ENCODE results near the gene PCNX2. TPM values are rescaled to one million over a fixed set of nuclear protein-coding genes. Genes with fewer than 3 reads are reported as not detected.
A peak's percentile ranks its signal among the peaks of the same experiment; 100 is the strongest.

The PCNX2 gene
- total RNA-seq, 1 experiment from 2014 or later, result 20.2 TPM

DNA sequence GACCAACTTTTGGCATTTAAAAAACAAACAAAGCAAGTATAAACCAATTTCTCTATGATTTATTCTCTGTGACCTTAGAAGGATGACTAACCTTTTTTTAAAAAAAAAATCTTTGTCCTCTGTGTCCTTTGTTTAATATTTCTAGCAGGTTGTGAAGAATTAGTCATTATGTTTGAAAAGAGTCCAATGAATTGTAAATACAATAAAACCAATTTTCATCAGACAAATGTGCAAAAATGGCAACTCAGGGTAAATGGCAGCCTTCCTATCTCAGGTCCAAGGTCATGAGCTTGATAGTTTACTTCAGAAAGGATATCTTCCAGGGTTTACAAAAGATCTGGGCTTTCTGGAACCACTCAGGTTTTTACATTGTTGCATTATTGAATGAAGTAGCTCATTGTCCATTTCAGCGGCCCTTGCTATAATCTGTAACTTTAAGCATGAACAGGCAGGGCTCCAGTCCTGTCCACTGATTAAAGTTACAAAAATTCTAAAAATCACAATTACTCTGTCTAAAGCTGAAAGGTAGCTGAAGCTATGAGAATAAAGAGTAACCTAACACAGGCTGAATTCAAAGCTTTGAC lies 20.3 kb upstream of the PCNX2 start:
- no peak for DNase-seq (ENCODE audit: low spot score)

DNA sequence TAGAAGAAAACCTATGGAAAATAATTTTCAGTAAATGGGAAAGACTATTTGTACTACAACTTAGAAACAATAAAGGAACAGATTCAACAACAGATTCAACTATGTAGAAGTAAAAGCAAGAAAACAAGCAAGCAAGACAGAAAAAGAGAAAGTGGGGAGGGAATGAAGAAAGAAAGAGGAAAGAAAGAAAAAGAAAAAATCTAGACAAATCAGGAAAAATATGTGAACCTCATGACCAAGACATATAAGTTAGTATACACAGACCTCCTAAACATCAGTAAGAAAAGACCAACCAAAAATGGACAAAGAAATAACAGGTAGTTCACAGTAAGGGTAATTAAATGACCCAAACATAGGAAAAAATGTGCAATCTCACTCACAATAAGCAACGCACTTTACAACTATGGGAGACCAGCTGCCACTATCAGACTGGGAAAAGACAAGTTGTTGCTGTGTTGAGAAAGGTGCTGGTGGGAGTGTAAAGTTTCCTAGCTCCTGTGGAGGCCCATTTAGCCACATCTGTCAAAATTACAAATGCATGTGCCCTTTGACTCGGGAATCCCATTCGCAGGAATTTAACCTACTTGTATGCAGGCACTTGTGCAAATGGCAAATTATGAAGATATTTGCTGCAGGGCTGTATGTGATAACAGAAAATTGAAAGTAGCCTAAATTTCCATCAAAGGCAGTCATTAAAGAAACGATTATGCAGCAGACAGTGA lies 18.1 kb upstream of the PCNX2 start:
- DNase-seq (ENCODE audit: low spot score), result no peak

DNA sequence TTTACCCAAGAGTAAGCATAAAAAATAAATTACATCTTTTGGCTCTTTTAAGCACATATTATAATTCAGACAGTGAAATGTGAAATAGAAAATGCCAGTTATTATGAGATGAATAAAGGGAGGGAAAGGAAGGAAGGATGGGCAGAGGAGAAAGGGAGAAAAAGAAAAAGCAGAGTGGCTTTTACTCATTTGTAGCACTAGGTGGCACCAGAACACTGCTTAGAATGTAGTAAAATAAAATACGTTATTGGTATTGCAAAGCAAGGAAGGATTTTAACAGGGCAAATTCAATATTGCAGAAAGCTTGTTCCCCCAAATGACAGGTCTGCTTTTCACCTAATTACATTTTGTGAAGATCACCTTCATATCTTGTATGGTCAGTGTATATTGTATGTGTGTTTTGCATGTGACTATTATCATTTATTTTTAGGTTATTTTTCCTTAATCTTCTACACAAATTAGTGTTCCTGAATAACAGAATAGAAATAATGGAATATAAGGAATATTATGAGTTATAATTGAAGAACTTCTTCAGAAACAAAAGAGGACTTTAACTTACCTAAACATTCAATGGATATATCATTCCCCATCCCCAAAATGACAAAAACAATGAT lies 9.1 kb upstream of the PCNX2 start:
- peak; percentile 45 for DNase-seq (ENCODE audit: low spot score)

DNA sequence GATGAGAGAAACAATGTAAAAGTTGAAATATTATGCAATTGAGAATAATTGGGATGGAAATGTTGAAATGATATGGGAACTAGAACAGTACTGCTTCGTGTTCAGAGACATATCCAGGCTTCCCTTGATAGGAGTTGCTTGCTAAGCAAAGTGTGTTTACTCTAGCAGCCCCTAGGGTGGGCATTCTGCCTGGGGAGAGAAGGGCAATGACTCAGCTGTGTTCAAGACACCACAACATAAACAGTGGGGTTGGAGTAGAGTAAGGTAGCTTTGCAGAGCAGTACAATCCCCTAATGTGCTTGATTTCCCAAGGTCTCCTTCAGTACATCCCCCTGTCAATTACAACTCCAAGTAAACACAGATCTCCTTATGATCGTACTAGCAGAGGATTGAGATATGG lies 4.8 kb upstream of the PCNX2 start:
- DNase-seq (ENCODE audit: low spot score), result no peak

DNA sequence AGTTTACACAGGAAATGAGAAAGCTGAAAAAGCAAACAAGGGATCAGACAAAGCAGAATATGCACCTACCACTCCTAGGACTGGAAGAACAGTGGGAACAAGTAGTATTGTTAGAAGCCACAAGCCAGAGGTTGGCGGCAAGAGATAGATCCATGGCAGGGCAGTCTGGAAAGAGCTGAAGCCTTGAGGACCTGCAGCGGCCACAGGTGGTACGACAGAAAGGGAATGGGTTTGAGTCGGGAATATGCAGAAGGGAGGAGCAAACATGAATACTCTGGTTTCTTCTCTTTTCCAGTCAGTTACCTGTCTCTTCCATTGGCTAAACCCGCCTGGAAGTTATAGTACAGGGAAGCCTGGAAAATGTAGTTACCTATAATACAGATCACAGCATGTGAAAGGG lies 3.9 kb upstream of the PCNX2 start:
- no peak for DNase-seq (ENCODE audit: low spot score)

DNA sequence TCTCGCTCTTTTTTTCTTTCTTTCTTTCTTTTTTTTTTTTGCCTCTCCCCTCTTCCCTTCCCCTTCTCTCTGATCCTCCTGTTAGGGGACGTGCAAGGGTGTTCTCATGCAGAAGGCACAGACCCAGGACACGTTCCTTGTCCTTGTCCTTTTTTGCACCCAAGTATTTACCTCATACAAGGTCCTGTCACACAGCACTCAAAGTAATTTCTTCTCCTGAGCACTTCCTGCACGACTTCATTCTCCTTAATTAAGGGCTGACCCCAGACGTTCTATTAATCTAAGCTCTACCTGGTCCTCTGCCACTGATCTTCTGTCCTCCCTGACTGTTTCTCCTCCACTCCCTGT lies 424 bp upstream of the PCNX2 start:
- no peak for DNase-seq (ENCODE audit: low spot score)

DNA sequence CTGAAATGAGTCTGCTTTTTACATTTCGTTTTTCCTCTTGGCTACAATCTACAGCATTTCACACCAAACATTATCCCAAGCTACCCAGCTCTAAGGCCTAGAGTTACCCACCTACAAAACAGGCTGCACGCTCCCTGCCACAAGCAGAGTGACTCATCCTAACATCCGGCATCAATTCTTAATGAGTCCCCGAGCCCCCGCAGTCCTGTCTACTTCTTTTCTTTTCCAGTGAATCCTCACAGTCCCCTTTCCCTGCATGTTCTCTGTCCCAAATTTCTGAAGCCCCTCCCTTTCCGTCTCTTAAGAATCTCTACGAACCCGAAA lies 650 bp downstream of the PCNX2 start:
- DNase-seq (ENCODE audit: low spot score), result peak; percentile 60

DNA sequence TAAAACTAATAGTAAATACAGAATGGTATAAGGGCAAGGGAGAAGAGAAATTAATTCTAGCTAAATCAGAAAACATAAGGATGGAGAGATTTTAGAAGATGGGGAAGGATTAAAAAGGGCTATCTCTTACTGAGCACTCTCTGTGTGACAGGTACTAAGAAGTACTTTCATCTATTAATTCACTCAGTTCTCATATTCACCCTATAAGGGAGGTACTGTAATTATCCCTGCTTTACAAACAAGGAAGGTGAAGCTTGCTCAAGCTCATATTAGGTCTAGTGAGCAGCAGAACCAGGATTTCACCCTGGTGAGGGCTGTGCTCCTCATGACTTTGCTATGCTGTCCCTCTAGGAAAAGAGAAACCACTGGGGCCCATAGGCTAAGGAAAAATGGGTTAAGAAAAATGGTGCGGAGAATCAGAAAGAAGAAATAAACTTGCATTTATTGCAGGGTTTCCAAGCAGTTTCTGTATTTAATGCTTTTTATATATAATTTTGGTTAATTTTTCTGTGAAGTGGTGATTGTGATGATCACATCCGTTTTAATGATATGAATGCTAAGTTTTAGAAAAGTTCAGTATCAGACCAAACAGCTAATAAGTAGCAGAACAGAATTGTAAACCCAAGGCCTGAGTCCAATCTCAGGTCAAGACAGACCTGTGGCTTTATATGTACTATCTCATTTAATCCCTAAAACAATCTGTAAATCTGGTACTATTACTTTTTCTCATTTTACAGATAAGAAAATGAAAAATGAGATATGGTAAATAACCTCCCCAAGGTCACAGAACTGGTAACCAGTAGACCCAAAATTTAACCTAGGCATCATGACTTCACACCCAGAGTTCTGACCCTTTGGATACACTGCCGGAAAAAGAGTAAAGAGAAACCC lies 1.7 kb downstream of the PCNX2 start:
- no peak for DNase-seq (ENCODE audit: low spot score)

DNA sequence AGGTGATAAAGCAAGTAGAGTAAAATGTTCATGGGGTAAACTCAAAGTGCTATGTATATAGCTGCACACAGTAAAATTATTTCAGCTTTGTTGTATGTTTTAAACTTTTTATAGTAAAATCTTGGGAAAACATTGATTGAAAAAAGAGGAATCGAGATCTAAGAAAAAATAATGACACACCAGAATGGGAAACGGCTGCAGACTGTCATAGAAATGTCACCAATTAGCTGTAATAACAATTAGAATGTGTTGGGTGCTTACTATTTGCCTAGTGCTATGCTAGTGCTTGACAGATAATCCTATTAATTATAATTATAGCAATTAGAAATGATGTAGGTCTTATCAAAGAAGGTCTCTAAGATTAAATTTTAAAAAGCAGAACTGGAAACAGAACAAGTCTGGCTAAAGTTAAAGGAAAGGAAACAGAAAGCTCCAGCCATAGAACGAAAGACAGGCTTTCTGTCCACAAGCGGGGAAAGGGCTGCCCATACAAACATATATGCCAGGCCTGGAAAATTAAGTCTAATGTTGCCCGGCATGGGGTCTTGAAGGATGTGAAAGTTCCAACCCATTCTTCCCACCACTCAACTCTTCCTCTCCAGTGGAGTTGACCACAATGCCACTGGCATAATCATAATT lies 5.0 kb downstream of the PCNX2 start:
- no peak for DNase-seq (ENCODE audit: low spot score)

DNA sequence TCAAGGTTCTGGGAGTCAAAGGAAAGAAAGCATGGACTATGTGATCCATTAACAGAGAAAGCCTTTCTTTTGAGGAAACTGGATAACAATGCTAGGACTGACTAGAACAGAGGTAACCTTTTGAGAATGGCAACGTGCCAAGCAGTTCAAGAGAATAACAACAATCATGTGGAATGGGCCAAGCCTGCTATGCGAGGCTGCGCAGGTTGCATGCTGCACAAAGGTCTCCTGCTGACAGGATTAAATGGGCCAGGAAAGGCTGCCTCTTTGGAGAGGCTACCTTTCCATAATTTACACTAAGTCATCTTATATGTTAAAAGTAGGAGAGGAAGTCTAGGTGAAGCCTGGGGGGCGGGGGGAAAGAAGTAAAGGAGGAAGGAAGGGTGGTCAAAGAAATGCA lies 5.8 kb downstream of the PCNX2 start:
- peak; percentile 12 for DNase-seq (ENCODE audit: low spot score)

DNA sequence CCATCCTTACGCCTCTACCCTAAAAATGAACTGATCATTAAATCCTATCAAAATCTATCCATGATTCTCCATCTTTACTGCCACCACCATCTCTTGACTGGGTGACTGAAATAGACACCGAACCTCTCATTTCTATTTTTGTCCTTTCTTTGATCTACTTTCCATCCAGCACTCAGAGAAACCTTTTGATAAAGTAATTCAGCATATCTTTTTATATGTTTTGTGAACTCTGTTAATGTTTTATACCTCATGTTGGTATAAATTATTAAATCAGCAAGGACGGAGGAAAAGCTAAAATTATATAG lies 13.0 kb downstream of the PCNX2 start:
- no peak for DNase-seq (ENCODE audit: low spot score)

DNA sequence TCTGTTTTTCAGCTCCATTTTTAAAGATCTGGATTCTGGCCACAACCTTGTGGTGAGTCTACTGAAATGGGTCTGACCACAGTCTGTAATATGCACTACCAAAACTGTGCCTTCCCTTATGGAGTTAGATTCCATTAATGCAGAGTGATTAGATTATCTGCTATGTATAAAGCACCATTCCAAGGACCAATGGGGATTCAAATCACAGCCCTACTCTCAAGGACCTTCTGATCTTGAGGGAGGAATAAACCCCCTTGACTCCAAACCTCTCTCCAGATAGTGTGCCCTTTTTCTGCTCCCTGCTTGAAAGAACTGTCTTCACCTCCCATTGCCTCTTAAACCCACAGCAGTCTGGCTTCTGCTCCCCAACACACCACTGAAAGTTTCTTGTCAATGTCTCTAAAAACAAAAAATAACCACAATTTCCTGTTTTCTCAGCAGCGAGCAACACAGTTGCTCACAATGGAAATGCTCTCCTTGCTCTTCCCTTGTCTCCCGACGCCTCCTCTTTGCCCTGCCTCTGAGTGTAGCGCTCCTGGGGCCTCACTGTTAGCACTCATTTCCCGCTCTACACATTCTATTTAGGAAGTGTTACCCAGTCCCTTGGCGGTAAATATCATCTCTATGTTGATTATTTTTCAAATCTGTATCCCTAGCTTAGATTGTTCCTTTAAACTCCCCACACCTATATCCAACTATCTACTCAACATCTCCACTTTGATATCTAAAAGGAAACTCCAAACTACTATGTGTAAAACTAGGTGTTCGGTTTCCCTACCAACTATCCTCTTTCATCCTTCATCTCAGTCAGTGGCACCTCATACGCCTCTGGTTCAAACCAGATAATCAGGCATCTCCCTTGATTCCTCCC lies 13.6 kb downstream of the PCNX2 start:
- no peak for DNase-seq (ENCODE audit: low spot score)

DNA sequence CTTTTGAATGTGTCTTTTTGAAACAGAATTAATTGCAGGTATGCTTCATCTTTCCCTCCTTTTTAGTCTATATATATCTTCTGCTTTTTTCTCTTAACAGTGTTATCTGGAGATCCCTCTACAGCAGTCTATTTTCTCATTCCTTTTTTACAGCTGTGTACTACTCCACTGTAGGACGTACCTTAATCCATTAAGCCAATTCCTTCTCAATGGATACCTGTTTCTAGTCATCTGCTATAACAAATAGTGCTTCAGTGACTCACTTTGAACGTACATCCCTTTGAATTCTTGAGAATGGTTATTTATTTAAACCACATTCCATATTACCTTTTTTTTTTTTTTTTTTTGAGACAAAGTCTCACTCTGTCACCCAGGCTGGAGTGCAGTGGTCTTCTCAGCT lies 15.6 kb downstream of the PCNX2 start:
- DNase-seq (ENCODE audit: low spot score), result no peak

DNA sequence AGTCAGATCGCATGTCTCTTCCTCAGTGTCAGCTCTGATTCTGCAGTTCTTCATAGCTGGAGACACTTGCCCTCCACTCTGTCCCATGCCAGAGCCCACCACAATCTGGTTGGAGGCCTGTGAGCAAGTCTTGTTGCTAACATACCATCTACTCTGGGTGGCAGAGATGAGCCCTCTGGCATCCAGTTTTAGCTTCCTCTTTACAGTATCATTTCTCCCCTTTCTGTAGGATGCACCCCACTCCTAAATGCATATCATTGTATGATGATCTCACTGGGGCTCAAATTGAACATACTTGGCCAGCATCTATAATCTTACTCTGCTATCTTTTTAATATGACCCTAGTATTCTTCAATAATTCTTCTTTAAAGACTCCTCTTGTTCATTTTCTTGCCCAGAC lies 16.9 kb downstream of the PCNX2 start:
- DNase-seq (ENCODE audit: low spot score), result no peak

DNA sequence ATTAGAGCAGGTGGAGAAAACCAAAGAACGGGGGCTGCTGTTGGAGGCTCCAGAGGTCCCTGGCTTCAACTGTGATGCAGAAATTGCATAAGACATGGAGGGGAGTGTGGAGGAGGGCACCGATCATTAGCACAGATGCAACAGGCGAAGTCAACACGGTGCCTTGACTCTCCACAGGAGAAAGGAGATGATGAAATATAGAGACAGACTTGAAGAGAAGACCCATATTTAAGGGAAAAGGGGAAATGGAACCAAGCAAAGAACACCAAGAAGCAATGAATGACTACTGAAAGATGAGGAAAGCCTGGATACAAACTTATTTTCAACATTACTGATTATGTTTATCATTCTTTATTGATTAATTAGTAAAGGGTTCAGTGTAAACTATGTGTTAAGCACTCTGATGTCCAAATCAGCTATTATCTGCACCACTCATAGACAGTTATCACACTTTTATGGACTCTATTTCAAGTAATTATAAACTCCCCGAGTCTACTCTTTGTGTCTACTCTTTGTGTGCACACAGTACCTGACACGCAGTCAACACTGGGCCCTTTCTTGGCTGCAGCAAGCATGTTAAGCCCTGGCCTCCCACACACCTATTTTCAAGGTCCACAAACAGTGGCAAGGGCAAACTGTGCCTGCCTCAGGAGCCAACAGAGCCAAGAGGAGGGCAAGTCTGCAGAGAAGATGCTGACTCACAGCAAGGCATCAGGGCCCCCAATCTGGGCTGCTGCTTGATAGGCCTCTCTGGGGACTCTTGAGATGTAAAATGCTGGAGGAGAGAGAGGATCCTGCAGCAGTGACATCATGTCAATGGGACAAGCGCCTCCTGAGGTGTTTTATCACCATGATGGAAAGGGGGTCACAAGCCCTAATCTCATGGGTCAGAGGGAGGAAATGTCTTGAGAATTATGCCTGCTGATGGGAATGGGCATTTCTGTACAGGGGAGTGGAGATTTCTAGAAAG lies 17.6 kb downstream of the PCNX2 start:
- no peak for DNase-seq (ENCODE audit: low spot score)

DNA sequence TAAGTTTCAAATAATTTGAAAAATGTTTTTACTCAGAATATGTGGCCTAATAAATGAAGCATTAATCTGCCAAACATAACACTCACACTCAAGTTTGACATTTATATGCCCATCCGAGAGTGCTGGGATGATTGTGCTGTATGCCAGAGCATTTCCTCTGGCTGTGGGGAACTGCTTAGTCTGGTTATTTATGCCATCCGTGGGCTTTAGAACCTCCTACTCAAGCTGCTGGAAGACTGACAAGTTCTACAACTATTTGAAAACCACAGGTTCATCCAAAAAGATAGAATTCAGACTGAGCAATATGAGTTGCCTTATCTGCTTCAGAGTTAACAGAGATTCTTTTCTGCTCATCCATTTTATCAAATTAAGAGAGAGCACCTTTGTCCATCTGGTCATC lies 25.9 kb downstream of the PCNX2 start:
- no peak for DNase-seq (ENCODE audit: low spot score)

DNA sequence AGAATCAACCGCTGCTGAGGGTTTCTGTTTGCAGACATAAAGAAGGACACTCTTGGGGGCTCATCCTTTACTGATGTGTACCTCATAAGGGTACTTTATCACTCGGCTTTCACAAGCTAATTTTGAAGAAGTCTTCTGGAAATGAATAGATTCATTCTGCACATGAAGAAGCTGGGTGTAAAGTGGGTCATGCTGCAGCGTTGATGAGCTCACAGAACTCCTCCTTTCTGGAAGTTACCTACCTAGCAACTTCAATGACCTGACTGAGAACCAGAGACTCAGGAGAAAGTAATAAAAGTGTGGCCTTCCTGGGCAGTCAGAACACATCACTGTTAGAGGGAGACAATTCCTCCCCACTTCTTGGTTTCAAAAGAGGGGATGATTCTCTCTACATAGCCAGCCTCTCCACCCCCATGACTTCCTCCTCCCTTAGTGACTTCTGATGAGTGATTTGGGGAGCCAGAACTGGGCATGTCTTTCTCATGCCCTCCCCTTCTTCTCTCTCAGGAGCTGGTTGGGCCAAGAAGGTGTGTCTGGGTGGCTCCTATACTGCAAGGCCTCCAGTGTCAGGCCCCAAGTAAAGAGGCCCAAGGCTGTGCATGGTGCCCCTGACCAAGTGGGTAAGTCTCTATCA lies 27.0 kb downstream of the PCNX2 start:
- DNase-seq (ENCODE audit: low spot score), result no peak

DNA sequence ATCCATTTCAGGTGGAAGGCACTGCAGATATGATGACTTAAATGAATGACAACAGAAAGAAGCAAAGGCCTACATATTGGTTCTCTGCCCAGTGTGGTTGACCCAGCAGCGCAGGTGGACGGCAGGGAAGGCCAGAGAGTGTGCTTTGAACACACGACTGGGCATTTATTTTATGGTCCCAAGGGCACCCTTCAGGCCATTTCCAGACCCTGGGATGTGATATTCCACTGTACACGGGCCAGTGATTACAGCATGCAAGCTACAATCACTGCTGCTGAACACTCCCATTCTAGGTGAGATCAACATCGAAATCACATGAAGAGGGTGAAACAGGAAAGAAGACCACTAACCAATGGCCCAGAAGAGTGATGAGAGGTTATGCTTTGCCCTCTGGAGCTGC lies 33.8 kb downstream of the PCNX2 start:
- DNase-seq (ENCODE audit: low spot score), result no peak

DNA sequence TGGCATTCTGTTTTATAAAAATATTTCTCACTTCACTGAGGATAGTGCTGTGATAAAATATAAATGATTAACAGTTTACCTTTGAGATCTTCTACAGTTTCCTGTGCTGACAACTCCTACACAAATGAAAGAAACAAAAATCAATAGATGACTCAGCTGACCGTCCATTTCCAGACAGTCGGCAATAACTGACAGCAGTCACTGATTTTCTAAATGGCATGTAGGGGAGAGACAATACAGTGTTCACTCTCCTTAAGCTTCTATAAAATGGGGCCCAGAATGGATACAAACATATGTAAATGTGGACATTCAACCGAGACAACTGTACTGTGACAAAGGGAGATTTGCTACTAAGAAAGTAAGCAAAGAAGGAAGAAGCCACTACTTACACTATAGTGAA lies 34.3 kb downstream of the PCNX2 start:
- DNase-seq (ENCODE audit: low spot score), result peak; percentile 64

DNA sequence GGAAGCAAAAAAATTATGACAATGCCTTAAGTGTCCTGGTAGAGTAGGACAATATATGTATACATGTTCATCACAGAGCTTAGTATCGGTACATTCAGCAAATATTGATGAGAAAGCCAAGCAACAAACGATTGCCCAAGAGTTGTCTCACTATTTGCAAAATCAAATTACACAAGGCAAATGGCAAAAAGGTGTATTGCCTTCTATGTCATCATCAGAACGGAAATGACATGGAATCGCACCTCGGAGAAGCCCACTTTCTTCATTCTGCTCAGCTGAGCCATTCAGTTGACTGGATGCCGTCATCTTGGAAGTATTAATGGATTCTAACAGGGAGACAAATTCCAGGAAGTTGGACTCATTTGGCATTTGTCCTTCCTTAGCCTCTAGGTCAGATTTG lies 37.7 kb downstream of the PCNX2 start:
- no peak for DNase-seq (ENCODE audit: low spot score)

Measured in HT-29 (cell line).